ENCODE data around the gene KRT4. TPM values are rescaled to one million over a fixed set of nuclear protein-coding genes. Genes with fewer than 3 reads are reported as not detected.

The KRT4 gene
- total RNA-seq, 1 experiment from 2014 or later = not detected

- no peak overlapping the region for H3K27ac ChIP-seq (ENCODE audit: insufficient read length, low read depth, low read length)
- no peaks in the 10 kb centered on the region for H4K20me1 ChIP-seq (ENCODE audit: control insufficient read depth, insufficient read depth, insufficient read length)
- no peak overlapping the region for H3K4me2 ChIP-seq (ENCODE audit: insufficient read depth, insufficient read length, low read length)
Observed at GRCh38 chr12:52836042-52836466, 22.1 kb upstream of the KRT4 start.

More at GRCh38 chr12:52836042-52836466, 22.1 kb upstream of the KRT4 start:
- Histone ChIP-seq H4K8ac (replicated peaks; ENCODE audit: insufficient read length, low read depth, low read length) (no peak overlapping the region), H3K9ac (ENCODE audit: extremely low read depth, insufficient read length, low read length) (no peak overlapping the region), H3K79me1 (ENCODE audit: insufficient read depth, low read depth, low read length, poor library complexity, severe bottlenecking) (no peaks in the 10 kb centered on the region), H2AK5ac (ENCODE audit: insufficient read length, low read length) (no peak overlapping the region), H3K79me2 (ENCODE audit: insufficient read depth, low read length) (no peaks in the 10 kb centered on the region), H3K14ac (ENCODE audit: insufficient read depth, low read length) (no peak overlapping the region), H2BK20ac (ENCODE audit: low read depth, low read length, poor library complexity, severe bottlenecking) (no peak overlapping the region), H3K56ac (ENCODE audit: insufficient read length, low read depth, low read length) (no peak overlapping the region), H2BK12ac (ENCODE audit: insufficient read length, low read depth, low read length) (no peak overlapping the region), H3K18ac (ENCODE audit: insufficient read length, low read depth, low read length) (no peak overlapping the region), H3K27me3 (ENCODE audit: insufficient read depth, low read length) (no peaks in the 10 kb centered on the region; the same call in 1 of the 2 replicates), H3K23ac (ENCODE audit: insufficient read length, low read depth, low read length) (no peak overlapping the region), H2BK5ac (ENCODE audit: insufficient read length, low read length) (no peak overlapping the region), H2BK15ac (ENCODE audit: low read depth, low read length) (no peak overlapping the region), H3K4ac (ENCODE audit: low read depth, low read length) (no peak overlapping the region), H4K5ac (ENCODE audit: insufficient read length, low read depth, low read length) (no peak overlapping the region), H3T11ph (ENCODE audit: low read length) (no peak overlapping the region), H2BK120ac (ENCODE audit: low read depth, low read length, poor library complexity, severe bottlenecking) (no peak overlapping the region), H3K23me2 (ENCODE audit: insufficient read length, low read depth, low read length, poor library complexity, severe bottlenecking) (no peaks in the 10 kb centered on the region), H3K4me1 (ENCODE audit: insufficient read depth, low read length) (no peaks in the 10 kb centered on the region), H3K9me3 (ENCODE audit: control insufficient read depth, low read depth, low read length) (no peaks in the 10 kb centered on the region), H2AFZ (ENCODE audit: low read length) (no peak overlapping the region), H4K91ac (ENCODE audit: insufficient read length, low read depth, low read length) (no peak overlapping the region)
- WGBS (ENCODE audit: extremely low coverage, insufficient read length, low lambda C conversion rate) = no CpG with 5 or more reads among the region's 7 CpGs
- Mint-ChIP-seq H3K36me3 (ENCODE audit: insufficient read depth in 1 of 3, low read depth in 3 of 3) (no peaks in the 10 kb centered on the region), H3K9me3 (no peaks in the 10 kb centered on the region), H3K4me1 (no peaks in the 10 kb centered on the region; a peak in 1 of 4 replicates), H3K27ac (no peak overlapping the region; a peak in 1 of 7 replicates), H3K27me3 (ENCODE audit: low read depth) (peaks cover 9% of the 10 kb centered on the region), H3K4me3 (no peak overlapping the region)
- peak; percentile 20 for DNase-seq
- TF ChIP-seq CTCF (conservative IDR thresholded peaks at IDR 0.05) = no peak

All from H9 (cell line).